Measurements from ENCODE around the gene ENTPD7. TPM values are rescaled to one million over a fixed set of nuclear protein-coding genes. Genes with fewer than 3 reads are reported as not detected.
"Not testable (repeated sequence)": the region's sequence is repeated elsewhere in the genome, so short reads cannot be mapped to it uniquely, and the experiment has no call there.

The ENTPD7 gene
- total RNA-seq, 1 donor from 2014 or later: 7.9 TPM

- peaks cover 90% of the 10 kb centered on the region for H3K36me3 ChIP-seq
These were observed 84.5 kb downstream of the ENTPD7 start for GRCh38 chr10:99743841-99744240.

GRCh38 chr10:99746166-99746565, 86.9 kb downstream of the ENTPD7 start:
- H3K4me3 ChIP-seq; DNase-seq; ATAC-seq; H3K27me3 ChIP-seq; intact Hi-C loops (cut with DNase I); H3K9me3 ChIP-seq; H3K27ac ChIP-seq; H3K4me1 ChIP-seq: not testable (repeated sequence)
- H3K36me3 ChIP-seq: peaks cover 93% of the 10 kb centered on the region

More at GRCh38 chr10:99743841-99744240, 84.5 kb downstream of the ENTPD7 start:
- DNase-seq (no peak), ATAC-seq (no peak)
- intact Hi-C loops (cut with DNase I): no loop called here
- TF ChIP-seq CTCF (IDR thresholded peaks at IDR 0.05): no peak
- no peaks in the 10 kb centered on the region for H3K4me1 ChIP-seq
- peaks cover 10% of the 10 kb centered on the region for H3K9me3 ChIP-seq
- H3K27ac ChIP-seq: no peak overlapping the region
- H3K27me3 ChIP-seq: no peaks in the 10 kb centered on the region
- H3K4me3 ChIP-seq: no peak overlapping the region

GRCh38 chr10:99748823-99749451, 89.6 kb downstream of the ENTPD7 start:
- TF ChIP-seq CTCF (IDR thresholded peaks at IDR 0.05): no peak
- intact Hi-C loops (cut with DNase I): no loop called here
- ATAC-seq (no peak), DNase-seq (no peak)
- no peaks in the 10 kb centered on the region for H3K27me3 ChIP-seq
- H3K27ac ChIP-seq: no peak overlapping the region
- no peaks in the 10 kb centered on the region for H3K9me3 ChIP-seq
- H3K36me3 ChIP-seq: peaks cover 94% of the 10 kb centered on the region
- no peak overlapping the region for H3K4me3 ChIP-seq
- H3K4me1 ChIP-seq: no peaks in the 10 kb centered on the region

- intact Hi-C loops (cut with DNase I): no loop called here
- no peak for DNase-seq
- H3K4me3 ChIP-seq: no peak overlapping the region
- no peak for TF ChIP-seq CTCF (IDR thresholded peaks at IDR 0.05)
- no peaks in the 10 kb centered on the region for H3K27me3 ChIP-seq
- no peaks in the 10 kb centered on the region for H3K4me1 ChIP-seq
- H3K27ac ChIP-seq: no peak overlapping the region
- no peak for ATAC-seq
- H3K36me3 ChIP-seq: peaks cover 94% of the 10 kb centered on the region
- H3K9me3 ChIP-seq: no peaks in the 10 kb centered on the region
These were observed 91.3 kb downstream of the ENTPD7 start for GRCh38 chr10:99750641-99751040.

- Histone ChIP-seq H3K27ac (no peak overlapping the region), H3K36me3 (peaks cover 95% of the 10 kb centered on the region), H3K9me3 (no peaks in the 10 kb centered on the region), H3K4me3 (no peak overlapping the region), H3K27me3 (no peaks in the 10 kb centered on the region), H3K4me1 (no peaks in the 10 kb centered on the region)
- no peak for TF ChIP-seq CTCF (IDR thresholded peaks at IDR 0.05)
- no peak for ATAC-seq
- no peak for DNase-seq
- intact Hi-C loops (cut with DNase I): no loop called here
These were observed 95.4 kb downstream of the ENTPD7 start for GRCh38 chr10:99754670-99755069.

Other genes starting within 250 kb of the ENTPD7 start
- 25.0 TPM for gene GOT1, start 228.9 kb upstream of the ENTPD7 start, total RNA-seq
- gene NKX2-3, start 126.6 kb upstream of the ENTPD7 start, total RNA-seq: 0.26 TPM
- gene SLC25A28, start 39.1 kb upstream of the ENTPD7 start, total RNA-seq: 47.4 TPM
- gene COX15, start 72.6 kb downstream of the ENTPD7 start, total RNA-seq: 32.2 TPM
- gene CUTC, start 72.7 kb downstream of the ENTPD7 start, total RNA-seq: 15.8 TPM
- 1.1 TPM for gene ABCC2, start 123.1 kb downstream of the ENTPD7 start, total RNA-seq